H1 (cell line): ENCODE results near the gene MCM7. TPM values are rescaled to one million over a fixed set of nuclear protein-coding genes. Genes with fewer than 3 reads are reported as not detected.

Experiments
- CTCF ChIA-PET: fragments of 300-600 bp; sonication (Branson Sonifier 250); formaldehyde crosslinking; loops from one replicate; lab custom pipeline; 2021; ENCODE audit not compliant: partially characterized antibody; lab: Charles Lee
- POLR2A ChIA-PET: fragments of 300-600 bp; sonication (Branson Sonifier 250); formaldehyde crosslinking; loops from one replicate; lab custom pipeline; 2021; ENCODE audit warnings: inconsistent platforms; ENCODE audit not compliant: partially characterized antibody; lab: Charles Lee
- DNase-seq, 2 experiments: peaks; one replicate each; pipeline versions ENCODE4 v3.0.0 to v3.0.0-alpha.2; 2010 to 2022; ENCODE audit warnings: low spot score in 2 of 2, low read depth in 1 of 2, mixed read lengths in 1 of 2
- FAIRE-seq: peaks from 2 replicates; lab custom pipeline; 2011; peaks lifted over from hg19 to GRCh38; lab: Jason Lieb, UNC
- H2AFZ ChIP-seq: 2 replicates; pipeline ENCODE4 v1.8.1; 2012; ENCODE audit warnings: low read length, inconsistent platforms
- H2AK5ac ChIP-seq: 2 replicates; pipeline ENCODE4 v1.6.1; 2013; ENCODE audit warnings: low read depth, low read length
- H2BK120ac ChIP-seq: replicated peaks from 2 replicates; pipeline ENCODE3; 2013; ENCODE audit warnings: low read depth, low read length, inconsistent platforms
- H2BK12ac ChIP-seq: 2 replicates; pipeline ENCODE4 v1.6.1; 2013; ENCODE audit warnings: low read depth, low read length
- H2BK15ac ChIP-seq: 2 replicates; pipeline ENCODE4 v1.6.1; 2013; ENCODE audit warnings: low read length
- H2BK20ac ChIP-seq: 2 replicates; pipeline ENCODE4 v1.6.1; 2013; ENCODE audit warnings: low read length
- H2BK5ac ChIP-seq: 2 replicates; pipeline ENCODE4 v1.6.1; 2013; ENCODE audit warnings: low read depth, low read length
- H3K14ac ChIP-seq: 2 replicates; pipeline ENCODE4 v1.6.1; 2013; ENCODE audit warnings: inconsistent platforms; ENCODE audit not compliant: insufficient read length
- H3K18ac ChIP-seq: 2 replicates; pipeline ENCODE4 v1.6.1; 2013; ENCODE audit warnings: low read length; ENCODE audit errors: extremely low read depth
- H3K23ac ChIP-seq: 2 replicates; pipeline ENCODE4 v1.6.1; 2013; ENCODE audit warnings: inconsistent platforms; ENCODE audit not compliant: insufficient read length
- H3K23me2 ChIP-seq: 2 replicates; pipeline ENCODE4 v1.6.1; 2013; ENCODE audit warnings: low read depth, low read length
- H3K27ac ChIP-seq: 2 replicates; pipeline ENCODE4 v1.6.1; 2011; ENCODE audit warnings: low read depth, low read length, inconsistent platforms
- H3K27me3 ChIP-seq, 4 experiments: replicated peaks in 1 of 4; 1 replicate in 1 of 4; 2 replicates in 3 of 4; pipeline versions ENCODE4 v1.6.1 to v1.8.1; 2011 to 2013; ENCODE audit warnings: low read length in 3 of 4, mild to moderate bottlenecking in 3 of 4, inconsistent platforms in 2 of 4, mixed read lengths in 2 of 4, moderate library complexity in 1 of 4; ENCODE audit not compliant: control insufficient read depth in 3 of 4, insufficient read depth in 3 of 4; ENCODE audit errors: extremely low read depth in 1 of 4
- H3K36me3 ChIP-seq, 4 experiments: 2 replicates each; pipeline versions ENCODE4 v1.6.1 to v1.8.1; 2011 to 2013; ENCODE audit warnings: mild to moderate bottlenecking in 4 of 4, low read length in 3 of 4, moderate library complexity in 2 of 4, control low read depth in 1 of 4, inconsistent platforms in 1 of 4; ENCODE audit not compliant: insufficient read depth in 4 of 4, control insufficient read depth in 2 of 4
- H3K4ac ChIP-seq: replicated peaks from 2 replicates; pipeline ENCODE3; 2013; ENCODE audit warnings: low read length, low read depth, mixed read lengths, inconsistent platforms; ENCODE audit not compliant: insufficient read length
- H3K4me1 ChIP-seq, 4 experiments: replicated peaks in 1 of 4; 1 replicate in 1 of 4; 2 replicates in 3 of 4; pipeline versions ENCODE4 v1.6.1 to v1.8.1; 2011 to 2013; ENCODE audit warnings: low read length in 3 of 4, inconsistent platforms in 2 of 4, mixed read lengths in 1 of 4; ENCODE audit not compliant: insufficient read depth in 4 of 4, control insufficient read depth in 3 of 4
- H3K4me2 ChIP-seq, 2 experiments: 2 replicates each; pipeline versions ENCODE4 v1.6.1 to v1.8.1; 2011 to 2013; ENCODE audit warnings: low read depth in 2 of 2, low read length in 2 of 2, control low read depth in 1 of 2, inconsistent platforms in 1 of 2, mild to moderate bottlenecking in 1 of 2; ENCODE audit not compliant: insufficient read depth in 1 of 2
- H3K4me3 ChIP-seq, 4 experiments: fragments of 200-600, 300-600 bp in 1 of 4; sonication (generic), shearing (Covaris generic), sonication (Bioruptor Twin) in 1 of 4; 2 replicates each; pipeline versions ENCODE4 v1.5.1 to v1.8.1; 2011 to 2016; ENCODE audit warnings: low read length in 4 of 4, low read depth in 3 of 4, control low read depth in 2 of 4, inconsistent platforms in 2 of 4, mild to moderate bottlenecking in 2 of 4, mixed read lengths in 1 of 4, moderate library complexity in 1 of 4; ENCODE audit not compliant: insufficient read depth in 2 of 4; ENCODE audit errors: extremely low read depth in 1 of 4
- H3K56ac ChIP-seq: replicated peaks from 2 replicates; pipeline ENCODE3; 2013; ENCODE audit warnings: low read depth, mild to moderate bottlenecking, mixed read lengths, low read length, inconsistent platforms; ENCODE audit not compliant: insufficient read length
- H3K79me1 ChIP-seq: 2 replicates; pipeline ENCODE4 v1.6.1; 2013; ENCODE audit warnings: low read depth, low read length, control low read depth
- H3K79me2 ChIP-seq, 2 experiments: 2 replicates each; pipeline versions ENCODE4 v1.6.1 to v1.8.1; 2012 to 2013; ENCODE audit warnings: low read length in 2 of 2, mild to moderate bottlenecking in 2 of 2, inconsistent platforms in 1 of 2; ENCODE audit not compliant: insufficient read depth in 2 of 2, control insufficient read depth in 1 of 2
- H3K9ac ChIP-seq, 4 experiments: replicated peaks in 1 of 4; 1 replicate in 1 of 4; 2 replicates in 3 of 4; pipeline versions ENCODE4 v1.6.1 to v1.8.1; 2011 to 2013; ENCODE audit warnings: low read depth in 3 of 4, low read length in 3 of 4, control low read depth in 2 of 4, mild to moderate bottlenecking in 2 of 4, moderate library complexity in 2 of 4, inconsistent platforms in 1 of 4; ENCODE audit errors: extremely low read depth in 1 of 4
- H3K9me3 ChIP-seq, 2 experiments: 2 replicates each; pipeline versions ENCODE4 v1.6.1 to v1.8.1; 2012 to 2013; ENCODE audit warnings: mild to moderate bottlenecking in 2 of 2, moderate library complexity in 2 of 2, control low read depth in 1 of 2, inconsistent platforms in 1 of 2, low read depth in 1 of 2, low read length in 1 of 2, mixed read lengths in 1 of 2; ENCODE audit not compliant: insufficient read depth in 2 of 2
- H4K20me1 ChIP-seq, 2 experiments: replicated peaks in 1 of 2; 2 replicates each; pipeline versions ENCODE3 to v1.8.1; 2011 to 2013; ENCODE audit warnings: inconsistent platforms in 2 of 2, low read length in 2 of 2, mild to moderate bottlenecking in 1 of 2; ENCODE audit not compliant: insufficient read depth in 2 of 2, control insufficient read depth in 1 of 2
- H4K5ac ChIP-seq: 2 replicates; pipeline ENCODE4 v1.6.1; 2013; ENCODE audit warnings: low read length, low read depth, mixed read lengths, inconsistent platforms; ENCODE audit not compliant: insufficient read length
- H4K8ac ChIP-seq: 2 replicates; pipeline ENCODE4 v1.8.0; 2013; ENCODE audit warnings: mild to moderate bottlenecking, moderate library complexity, low read length, inconsistent platforms; ENCODE audit not compliant: insufficient read depth; ENCODE audit errors: extremely low read depth
- H4K91ac ChIP-seq: replicated peaks from 2 replicates; pipeline ENCODE3; 2013; ENCODE audit warnings: low read length, mixed read lengths, inconsistent platforms; ENCODE audit not compliant: insufficient read length
- CBX8 ChIP-seq: fragments of 300-800, 300-1000 bp; sonication (generic); IDR thresholded peaks from 2 replicates; pipeline ENCODE4 v1.7.1; 2016; ENCODE audit warnings: low read depth, low read length, borderline replicate concordance
- GABPA ChIP-seq: IDR thresholded peaks from 2 replicates; pipeline ENCODE4 v1.6.1; 2011; ENCODE audit warnings: mild to moderate bottlenecking, low read length, moderate library complexity, borderline replicate concordance; ENCODE audit not compliant: insufficient read depth
- POU5F1 ChIP-seq: IDR thresholded peaks from 2 replicates; pipeline ENCODE4 v1.6.1; 2011; ENCODE audit warnings: low read depth, mild to moderate bottlenecking, low read length, moderate library complexity
- WGBS, 2 experiments: shearing (Covaris generic) in 1 of 2; methylation state at CpG; one replicate each; pipeline versions ENCODE4 v1.1.6 to v1.1.7; 2013 to 2015; ENCODE audit warnings: low lambda C conversion rate in 2 of 2, mixed read lengths in 2 of 2, inconsistent platforms in 1 of 2, low coverage in 1 of 2, missing lambda C conversion rate in 1 of 2; ENCODE audit not compliant: insufficient replicate concordance in 2 of 2, insufficient coverage in 1 of 2, insufficient read length in 1 of 2; ENCODE audit errors: extremely low coverage in 1 of 2, missing lambda C conversion rate in 1 of 2; 5-methylcytosine and 5-hydroxymethylcytosine counted together
- polyA plus RNA-seq, 7 experiments: library from polyadenylated mRNA; depleted of rRNA in 3 of 7; stranded (reverse) in 5 of 7; unstranded in 2 of 7; fragments of >200 nt in 5 of 7; fragments of 200-250 nt in 2 of 7; gene quantifications; 1 replicate in 5 of 7; 2 replicates in 1 of 7; 4 replicates in 1 of 7; pipeline versions ENCODE4 v1.2.1 to v1.2.3, GENCODE V29; 2011 to 2013; ENCODE audit warnings: missing spikeins in 2 of 7, mixed read lengths in 2 of 7
- total RNA-seq: library from RNA; stranded (reverse); fragmentation: NEBNext Ultra II Directional; extraction: Animal tissue kit (Norgen Biotek cat#: 25700); gene quantifications from 2 replicates; pipeline ENCODE4 v1.2.1, GENCODE V29; 2021

The MCM7 gene
- total and polyA plus RNA-seq, 2 of the 8 experiments (the other 6 are each of a cell fraction or from before 2014, with no cell fraction given): 313 to 344 TPM

DNA sequence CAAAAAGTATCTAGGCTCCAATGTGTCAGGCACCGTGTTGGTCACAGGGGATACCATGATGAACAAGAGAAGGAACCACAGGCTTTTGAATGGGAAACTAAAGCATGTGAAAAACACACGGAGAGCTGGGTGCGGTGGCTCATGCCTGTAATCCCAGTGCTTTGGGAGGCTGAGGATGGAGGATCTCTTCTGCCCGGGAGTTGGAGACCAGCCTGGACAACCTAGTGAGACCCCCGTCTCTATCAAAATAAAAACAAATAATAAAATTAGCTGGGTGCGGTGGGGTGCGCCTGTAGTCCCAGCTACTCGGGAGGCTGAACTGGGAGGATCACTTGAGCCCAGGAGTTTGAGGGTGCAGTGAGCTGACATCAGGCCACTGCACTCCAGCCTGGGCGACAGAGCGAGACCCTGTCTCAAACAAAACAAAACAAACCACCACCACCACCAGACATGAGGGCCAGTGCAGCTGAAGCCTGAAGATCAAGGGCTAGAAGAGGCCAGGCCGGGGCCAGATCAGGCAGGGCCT, 13.0 kb downstream of the MCM7 start:
- Histone ChIP-seq H3K9ac (peak overlapping the region in 3 of 4 experiments; percentile 2 to 62 (median 21); a peak in 4 of 7 replicates), H2BK12ac (0 out of 2 replicates have a peak overlapping the region, but pooled peaks have one; percentile 1), H4K8ac (no peak overlapping the region; the same call in 1 of the 2 replicates), H3K36me3 (peaks cover 18 to 29% (median 25%) of the 10 kb centered on the region in 4 experiments), H3K79me2 (peaks cover 0 to 6% of the 10 kb centered on the region in 2 experiments; a peak in 1 of 4 replicates), H2AFZ (no peak overlapping the region), H4K91ac (peak overlapping the region; percentile 50), H3K4me3 (peak overlapping the region; percentile 78 to 98 (median 96)), H3K9me3 (no peaks in the 10 kb centered on the region), H3K23ac (no peak overlapping the region), H3K56ac (peak overlapping the region; percentile 5), H3K23me2 (peaks cover 4% of the 10 kb centered on the region; the same call in 1 of the 2 replicates), H4K5ac (peak overlapping the region; percentile 85), H3K27me3 (no peaks in the 10 kb centered on the region), H2BK15ac (0 out of 2 replicates have a peak overlapping the region, but pooled peaks have one; percentile 6), H3K4me2 (peak overlapping the region; percentile 66 to 70), H3K4me1 (peaks cover 0 to 3% (median 0%) of the 10 kb centered on the region in 4 experiments; a peak in 2 of 7 replicates), H2AK5ac (no peak overlapping the region), H2BK5ac (0 out of 2 replicates have a peak overlapping the region, but pooled peaks have one; percentile 18), H2BK20ac (no peak overlapping the region), H3K18ac (peak overlapping the region; percentile 76; the same call in 1 of the 2 replicates), H3K14ac (no peak overlapping the region), H4K20me1 (peaks cover 8% of the 10 kb centered on the region in 2 experiments), H3K79me1 (no peaks in the 10 kb centered on the region), H3K4ac (peak overlapping the region; percentile 11), H3K27ac (peak overlapping the region; percentile 19), H2BK120ac (peak overlapping the region; percentile 4)
- TF ChIP-seq CBX8 (no peak), GABPA (no peak), POU5F1 (no peak)
- WGBS, 2 experiments: 84% methylated on average over 11 of the region's 11 CpGs; no CpG with 5 or more reads in 1 of the 2 experiments
- DNase-seq (no peak), FAIRE-seq (no peak)
- CTCF ChIA-PET: interaction anchor here (0.7 to 1.2 kb wide), 2 partner anchors 44 to 47 kb away, joined by 3 read pairs; no protein-coding TSS in a partner anchor
- POLR2A ChIA-PET: interaction anchor here (0.7 to 19.5 kb wide), 12 partner anchors 6 to 90 kb away, joined by 3 to 722 read pairs (median 4); partner anchors contain the start of genes AP4M1, MBLAC1, MCM7 and ZSCAN21
